Measurements from ENCODE around the gene TCP1. TPM values are rescaled to one million over a fixed set of nuclear protein-coding genes. Genes with fewer than 3 reads are reported as not detected.

Gene TCP1
- total RNA-seq, 2 experiments from 2014 or later = 212 to 216 TPM

DNA sequence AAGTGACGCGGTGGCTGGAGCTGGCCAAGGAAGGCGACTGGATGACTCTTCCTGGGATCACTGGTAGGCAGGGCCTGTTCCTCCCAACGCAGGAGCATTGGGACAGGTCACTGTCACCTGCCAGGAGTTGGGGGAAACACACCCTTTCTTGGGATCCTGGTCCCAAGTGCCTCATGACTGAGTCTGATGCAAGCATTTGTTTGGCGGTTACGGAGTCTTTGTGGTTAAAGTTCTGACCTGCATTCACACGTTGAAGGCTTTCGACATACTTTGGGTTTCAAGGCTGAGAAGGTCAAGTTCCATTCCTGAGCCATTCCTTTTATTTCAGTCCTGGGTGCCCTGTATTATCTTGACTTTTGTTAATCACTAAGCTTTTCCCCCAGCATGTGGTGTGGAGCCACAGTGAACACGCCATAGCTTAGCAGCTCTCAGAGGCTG is 16.6 kb upstream of the TCP1 start:
- TF ChIP-seq, protein P1, sequence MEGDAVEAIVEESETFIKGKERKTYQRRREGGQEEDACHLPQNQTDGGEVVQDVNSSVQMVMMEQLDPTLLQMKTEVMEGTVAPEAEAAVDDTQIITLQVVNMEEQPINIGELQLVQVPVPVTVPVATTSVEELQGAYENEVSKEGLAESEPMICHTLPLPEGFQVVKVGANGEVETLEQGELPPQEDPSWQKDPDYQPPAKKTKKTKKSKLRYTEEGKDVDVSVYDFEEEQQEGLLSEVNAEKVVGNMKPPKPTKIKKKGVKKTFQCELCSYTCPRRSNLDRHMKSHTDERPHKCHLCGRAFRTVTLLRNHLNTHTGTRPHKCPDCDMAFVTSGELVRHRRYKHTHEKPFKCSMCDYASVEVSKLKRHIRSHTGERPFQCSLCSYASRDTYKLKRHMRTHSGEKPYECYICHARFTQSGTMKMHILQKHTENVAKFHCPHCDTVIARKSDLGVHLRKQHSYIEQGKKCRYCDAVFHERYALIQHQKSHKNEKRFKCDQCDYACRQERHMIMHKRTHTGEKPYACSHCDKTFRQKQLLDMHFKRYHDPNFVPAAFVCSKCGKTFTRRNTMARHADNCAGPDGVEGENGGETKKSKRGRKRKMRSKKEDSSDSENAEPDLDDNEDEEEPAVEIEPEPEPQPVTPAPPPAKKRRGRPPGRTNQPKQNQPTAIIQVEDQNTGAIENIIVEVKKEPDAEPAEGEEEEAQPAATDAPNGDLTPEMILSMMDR (IDR thresholded peaks at IDR 0.05) = no peak
- H3K36me3 ChIP-seq (ENCODE audit: insufficient read depth, low read length) = no peaks in the 10 kb centered on the region
- H3K36me3 Mint-ChIP-seq (ENCODE audit: low read depth) = peaks cover under 1% of the 10 kb centered on the region
- no peak overlapping the region for H3K4me3 ChIP-seq (ENCODE audit: low read length)
- H3K9me3 ChIP-seq (ENCODE audit: control insufficient read depth in 1 of 2, insufficient read depth in 1 of 2, low read length in 2 of 2) = no peaks in the 10 kb centered on the region
- H3K27ac Mint-ChIP-seq = no peak overlapping the region
- no peaks in the 10 kb centered on the region for H3K27me3 Mint-ChIP-seq
- H3K27ac ChIP-seq (ENCODE audit: low read depth in 1 of 2, low read length in 2 of 2) = no peak overlapping the region
- DNase-seq = no peak
- intact Hi-C loops (cut with DNase I, micrococcal nuclease) = no loop called here
- no peaks in the 10 kb centered on the region for H3K4me1 Mint-ChIP-seq (ENCODE audit: low read depth)
- ChIA-PET CTCF (no interaction called here), POLR2A (no interaction called here)
- ATAC-seq (ENCODE audit: poor library complexity) = no peak
- H3K9me3 Mint-ChIP-seq = no peaks in the 10 kb centered on the region
- H3K27me3 ChIP-seq (ENCODE audit: control insufficient read depth in 1 of 2, insufficient read depth in 2 of 2, low read length in 2 of 2) = no peaks in the 10 kb centered on the region
- H3K4me1 ChIP-seq (ENCODE audit: insufficient read depth, low read length) = no peaks in the 10 kb centered on the region
- no peak overlapping the region for H3K4me3 Mint-ChIP-seq

DNA sequence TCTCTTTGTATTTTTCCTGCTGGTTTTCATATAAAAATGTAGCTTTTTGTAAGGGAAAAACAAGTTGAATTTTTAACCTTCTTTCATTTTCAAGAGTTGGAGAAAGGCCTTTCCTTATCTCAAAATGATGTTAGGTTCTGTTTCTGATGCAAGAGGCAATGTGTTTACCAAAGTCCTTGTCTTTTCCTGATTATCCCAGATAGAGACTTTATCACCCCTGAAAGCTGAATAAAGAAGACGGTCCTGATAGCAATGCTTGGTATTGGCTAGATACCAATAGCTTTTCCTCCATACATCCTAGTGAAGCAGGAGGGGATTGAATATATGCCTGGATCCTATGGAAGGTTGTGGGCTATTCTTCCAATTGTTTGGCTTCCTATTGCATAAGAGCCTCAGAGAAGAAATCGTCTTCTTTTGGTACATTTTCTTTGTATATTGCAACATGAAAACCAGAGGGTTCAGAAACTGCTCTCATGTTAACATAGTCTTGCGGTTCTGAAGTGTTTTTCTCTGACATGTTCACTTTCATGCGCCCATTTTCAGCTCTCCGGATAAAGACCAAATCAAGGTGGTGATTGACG is 16.1 kb upstream of the TCP1 start:
- H3K9me3 ChIP-seq (ENCODE audit: control insufficient read depth in 1 of 2, insufficient read depth in 1 of 2, low read length in 2 of 2) = no peaks in the 10 kb centered on the region
- Mint-ChIP-seq H3K4me3 (no peak overlapping the region), H3K9me3 (no peaks in the 10 kb centered on the region), H3K36me3 (ENCODE audit: low read depth) (peaks cover 6% of the 10 kb centered on the region), H3K27me3 (no peaks in the 10 kb centered on the region), H3K4me1 (ENCODE audit: low read depth) (no peaks in the 10 kb centered on the region), H3K27ac (no peak overlapping the region)
- H3K27ac ChIP-seq (ENCODE audit: low read depth in 1 of 2, low read length in 2 of 2) = no peak overlapping the region
- intact Hi-C loops (cut with DNase I, micrococcal nuclease) = no loop called here
- no peaks in the 10 kb centered on the region for H3K36me3 ChIP-seq (ENCODE audit: insufficient read depth, low read length)
- DNase-seq (no peak), ATAC-seq (ENCODE audit: poor library complexity) (no peak)
- H3K4me3 ChIP-seq (ENCODE audit: low read length) = no peak overlapping the region
- H3K27me3 ChIP-seq (ENCODE audit: control insufficient read depth in 1 of 2, insufficient read depth in 2 of 2, low read length in 2 of 2) = no peaks in the 10 kb centered on the region
- ChIA-PET POLR2A (no interaction called here), CTCF (no interaction called here)
- no peaks in the 10 kb centered on the region for H3K4me1 ChIP-seq (ENCODE audit: insufficient read depth, low read length)
- TF ChIP-seq, protein P1 (IDR thresholded peaks at IDR 0.05) = no peak

DNA sequence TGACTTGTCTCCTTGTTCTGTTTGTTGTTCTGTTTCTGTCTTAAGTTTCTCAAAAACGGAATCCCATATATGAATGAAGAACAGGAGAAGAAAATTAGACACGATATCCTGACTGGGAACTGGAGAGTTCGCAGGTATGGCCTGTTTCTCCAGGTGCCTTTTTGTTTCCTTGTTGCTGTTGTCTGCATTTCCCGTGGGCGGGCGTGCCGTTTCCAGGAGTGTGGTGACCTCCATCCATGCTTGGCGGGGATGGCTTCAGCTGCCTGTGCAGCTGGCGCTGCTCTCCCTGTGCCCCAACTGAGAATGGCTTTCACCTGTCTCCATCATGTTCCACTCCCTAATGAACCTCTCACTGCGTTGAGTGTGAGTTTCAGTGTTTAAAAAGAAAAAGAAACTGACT is 15.1 kb upstream of the TCP1 start:
- H3K4me3 Mint-ChIP-seq = no peak overlapping the region
- TF ChIP-seq, protein P1 (IDR thresholded peaks at IDR 0.05) = no peak
- H3K4me1 Mint-ChIP-seq (ENCODE audit: low read depth) = no peaks in the 10 kb centered on the region
- DNase-seq (no peak), ATAC-seq (ENCODE audit: poor library complexity) (no peak)
- Histone ChIP-seq H3K27me3 (ENCODE audit: control insufficient read depth in 1 of 2, insufficient read depth in 2 of 2, low read length in 2 of 2) (no peaks in the 10 kb centered on the region), H3K4me1 (ENCODE audit: insufficient read depth, low read length) (no peaks in the 10 kb centered on the region), H3K36me3 (ENCODE audit: insufficient read depth, low read length) (peaks cover 6% of the 10 kb centered on the region), H3K9me3 (ENCODE audit: control insufficient read depth in 1 of 2, insufficient read depth in 1 of 2, low read length in 2 of 2) (no peaks in the 10 kb centered on the region), H3K27ac (ENCODE audit: low read depth in 1 of 2, low read length in 2 of 2) (no peak overlapping the region), H3K4me3 (ENCODE audit: low read length) (no peak overlapping the region)
- intact Hi-C loops (cut with DNase I, micrococcal nuclease) = no loop called here
- H3K36me3 Mint-ChIP-seq (ENCODE audit: low read depth) = peaks cover 12% of the 10 kb centered on the region
- CTCF ChIA-PET = no interaction called here
- H3K27ac Mint-ChIP-seq = no peak overlapping the region
- H3K9me3 Mint-ChIP-seq = no peaks in the 10 kb centered on the region
- POLR2A ChIA-PET = no interaction called here
- H3K27me3 Mint-ChIP-seq = no peaks in the 10 kb centered on the region
